Caki2 (cell line): Measurements from ENCODE around the gene VDAC1. TPM values are rescaled to one million over a fixed set of nuclear protein-coding genes. Genes with fewer than 3 reads are reported as not detected.
"Not testable (repeated sequence)": the region's sequence is repeated elsewhere in the genome, so short reads cannot be mapped to it uniquely, and the experiment has no call there.

Source experiments
- DNase-seq: peaks from one replicate; pipeline ENCODE4 v3.0.0-alpha.2; 2015; ENCODE audit warnings: low read depth
- in situ Hi-C: cut with HindIII; loops from 2 replicates; pipeline ENCODE4 v1.10.0; 2016; ENCODE audit warnings: low sequenced_read_pairs, low pct_unique_long_range_greater_than_20kb, mixed read lengths
- total RNA-seq: library from RNA; depleted of rRNA; stranded (reverse); fragments of >200 nt; shearing (Covaris generic); gene quantifications from 2 replicates; pipeline ENCODE4 v1.2.3, GENCODE V29; 2014; ENCODE audit warnings: low replicate concordance; rRNA removed

VDAC1 gene
- total RNA-seq, result 569 and 576 TPM in 2 replicates

- in situ Hi-C loops, result no loop called here
- DNase-seq, result peak; percentile 90
These were observed at the start of gene VDAC1 for GRCh38 chr5:134004626-134005416. VDAC1 (minus strand) TSS chr5:134004975; CDS start chr5:133993012, 11,963 bp downstream.

GRCh38 chr5:134053840-134054338 is 49.1 kb upstream of the VDAC1 start:
- DNase-seq, result peak; percentile 43
- in situ Hi-C loops, result no loop called here

GRCh38 chr5:134053314-134053839 is 48.6 kb upstream of the VDAC1 start:
- in situ Hi-C loops, result no loop called here
- no peak for DNase-seq

- DNase-seq, result no peak
- in situ Hi-C loops, result no loop called here
These were observed 46.5 kb upstream of the VDAC1 start for GRCh38 chr5:134051305-134051704.

- DNase-seq, result no peak
- in situ Hi-C loops, result no loop called here
These were observed 44.1 kb upstream of the VDAC1 start for GRCh38 chr5:134048864-134049263.

GRCh38 chr5:134047687-134048056 is 42.9 kb upstream of the VDAC1 start:
- in situ Hi-C loops, result no loop called here
- DNase-seq, result no peak

- DNase-seq, result no peak
- in situ Hi-C loops, result no loop called here
These were observed 42.3 kb upstream of the VDAC1 start for GRCh38 chr5:134046801-134047686.

- no peak for DNase-seq
- in situ Hi-C loops, result no loop called here
These were observed 41.6 kb upstream of the VDAC1 start for GRCh38 chr5:134046330-134046729.

GRCh38 chr5:134043793-134044792 is 39.3 kb upstream of the VDAC1 start:
- no peak for DNase-seq
- in situ Hi-C loops, result no loop called here

GRCh38 chr5:134041570-134042411 is 37.0 kb upstream of the VDAC1 start:
- DNase-seq, result no peak
- in situ Hi-C loops, result no loop called here

GRCh38 chr5:134038138-134038537 is 33.4 kb upstream of the VDAC1 start:
- in situ Hi-C loops, result no loop called here
- DNase-seq, result no peak

- in situ Hi-C loops, result no loop called here
These were observed 32.4 kb upstream of the VDAC1 start for GRCh38 chr5:134037160-134037559.

GRCh38 chr5:134034326-134034725 is 29.6 kb upstream of the VDAC1 start:
- DNase-seq, result no peak
- in situ Hi-C loops, result no loop called here

More at GRCh38 chr5:134037160-134037559, 32.4 kb upstream of the VDAC1 start:
- DNase-seq, result no peak

GRCh38 chr5:134030303-134030964 is 25.7 kb upstream of the VDAC1 start:
- in situ Hi-C loops, DNase-seq: not testable (repeated sequence)

- in situ Hi-C loops, result no loop called here
- DNase-seq, result peak; percentile 75
These were observed 24.4 kb upstream of the VDAC1 start for GRCh38 chr5:134029156-134029555.

GRCh38 chr5:134028496-134028895 is 23.7 kb upstream of the VDAC1 start:
- no peak for DNase-seq
- in situ Hi-C loops, result no loop called here
